ENCODE measurements around the gene MGAT4B.

The MGAT4B gene

GRCh38 chr5:179799644-179799973, 7.1 kb downstream of the MGAT4B start:
- H3K4me1 Mint-ChIP-seq, result peaks cover 11% of the 10 kb centered on the region
- H3K9me3 Mint-ChIP-seq, result no peaks in the 10 kb centered on the region
- no peak overlapping the region for H3K4me3 Mint-ChIP-seq
- no peak overlapping the region for H3K27ac Mint-ChIP-seq
- TF ChIP-seq CTCF (IDR thresholded peaks at IDR 0.05; ENCODE audit: unreplicated experiment in 3 of 3), result no peak
- H3K27me3 Mint-ChIP-seq (ENCODE audit: low read depth), result peaks cover 7% of the 10 kb centered on the region
- peaks cover 26% of the 10 kb centered on the region for H3K36me3 Mint-ChIP-seq (ENCODE audit: low read depth)

- TF ChIP-seq CTCF (IDR thresholded peaks at IDR 0.05; ENCODE audit: unreplicated experiment in 3 of 3), result no peak
- H3K27ac Mint-ChIP-seq, result no peak overlapping the region
- no peak overlapping the region for H3K4me3 Mint-ChIP-seq
- H3K9me3 Mint-ChIP-seq, result no peaks in the 10 kb centered on the region
- peaks cover 26% of the 10 kb centered on the region for H3K36me3 Mint-ChIP-seq (ENCODE audit: low read depth)
- peaks cover 8% of the 10 kb centered on the region for H3K4me1 Mint-ChIP-seq
- peaks cover 10% of the 10 kb centered on the region for H3K27me3 Mint-ChIP-seq (ENCODE audit: low read depth)
These were observed 7.7 kb downstream of the MGAT4B start for GRCh38 chr5:179798771-179799643.

- Mint-ChIP-seq H3K4me1 (peaks cover 13% of the 10 kb centered on the region), H3K4me3 (no peak overlapping the region), H3K27ac (no peak overlapping the region), H3K27me3 (ENCODE audit: low read depth) (peaks cover 10% of the 10 kb centered on the region), H3K36me3 (ENCODE audit: low read depth) (peaks cover 26% of the 10 kb centered on the region), H3K9me3 (no peaks in the 10 kb centered on the region)
- TF ChIP-seq CTCF (IDR thresholded peaks at IDR 0.05; ENCODE audit: unreplicated experiment in 3 of 3), result no peak
These were observed 8.4 kb downstream of the MGAT4B start for GRCh38 chr5:179798144-179798770.

- no peak overlapping the region for H3K27ac Mint-ChIP-seq
These were observed 8.9 kb downstream of the MGAT4B start for GRCh38 chr5:179797741-179798140.

GRCh38 chr5:179796877-179797608, 9.6 kb downstream of the MGAT4B start:
- Mint-ChIP-seq H3K36me3 (ENCODE audit: low read depth) (peaks cover 23% of the 10 kb centered on the region), H3K9me3 (no peaks in the 10 kb centered on the region), H3K27me3 (ENCODE audit: low read depth) (peaks cover 10% of the 10 kb centered on the region), H3K27ac (peak overlapping the region in 1 of 3 experiments; percentile 63), H3K4me3 (peak overlapping the region; percentile 68 to 78 (median 76)), H3K4me1 (peaks cover 11% of the 10 kb centered on the region)
- no peak for TF ChIP-seq CTCF (IDR thresholded peaks at IDR 0.05; ENCODE audit: unreplicated experiment in 3 of 3)

More at GRCh38 chr5:179797741-179798140, 8.9 kb downstream of the MGAT4B start:
- peaks cover 10% of the 10 kb centered on the region for H3K27me3 Mint-ChIP-seq (ENCODE audit: low read depth)
- no peaks in the 10 kb centered on the region for H3K9me3 Mint-ChIP-seq
- H3K36me3 Mint-ChIP-seq (ENCODE audit: low read depth), result peaks cover 26% of the 10 kb centered on the region
- peak overlapping the region; percentile 45 to 53 (median 51) for H3K4me3 Mint-ChIP-seq
- peaks cover 13% of the 10 kb centered on the region for H3K4me1 Mint-ChIP-seq
- TF ChIP-seq CTCF (IDR thresholded peaks at IDR 0.05; ENCODE audit: unreplicated experiment in 3 of 3), result no peak
